GM12878 (cell line): ENCODE results near the gene GNPTAB. TPM values are rescaled to one million over a fixed set of nuclear protein-coding genes. Genes with fewer than 3 reads are reported as not detected.

ENCODE experiments used
- CREM ChIP-seq: IDR thresholded peaks from 2 replicates; pipeline ENCODE4 v1.6.1; 2014; ENCODE audit warnings: antibody characterized with exemption, low read depth
- CTCF ChIP-seq, 3 experiments: IDR thresholded peaks in 2 of 3; conservative IDR thresholded peaks in 1 of 3; 2 replicates each; pipeline ENCODE4 v1.5.1; 2011; ENCODE audit warnings: low read depth in 3 of 3, low read length in 3 of 3, mild to moderate bottlenecking in 3 of 3, control low read depth in 2 of 3, moderate library complexity in 2 of 3, inconsistent platforms in 1 of 3, mixed read lengths in 1 of 3; ENCODE audit not compliant: control insufficient read depth in 2 of 3, insufficient read depth in 1 of 3; ENCODE audit errors: extremely low read depth in 1 of 3
- DPF2 ChIP-seq: fragments of 450-650 bp; IDR thresholded peaks from 2 replicates; pipeline ENCODE4 v1.6.1; 2017; ENCODE audit warnings: mild to moderate bottlenecking
- ETV6 ChIP-seq, 2 experiments: fragments of 450-650 bp in 1 of 2; IDR thresholded peaks in 1 of 2; conservative IDR thresholded peaks in 1 of 2; 2 replicates each; pipeline ENCODE4 v1.6.1; 2014; ENCODE audit warnings: antibody characterized with exemption in 1 of 2, borderline replicate concordance in 1 of 2, low read depth in 1 of 2, mild to moderate bottlenecking in 1 of 2, moderate library complexity in 1 of 2
- GABPA ChIP-seq: IDR thresholded peaks from 2 replicates; pipeline ENCODE4 v1.6.1; 2014; ENCODE audit warnings: antibody characterized with exemption, low read depth, mild to moderate bottlenecking, inconsistent platforms
- HDAC6 ChIP-seq: fragments of 200-600 bp; sonication (generic); IDR thresholded peaks from one replicate; pipeline ENCODE4 v1.8.0; 2017; ENCODE audit warnings: antibody characterized with exemption; ENCODE audit not compliant: unreplicated experiment
- IKZF1 ChIP-seq: fragments of 450-650 bp; conservative IDR thresholded peaks from 2 replicates; pipeline ENCODE4 v1.6.1; 2017; ENCODE audit warnings: antibody characterized with exemption, mild to moderate bottlenecking
- JUNB ChIP-seq: IDR thresholded peaks from 2 replicates; pipeline ENCODE4 v1.6.1; 2016; ENCODE audit warnings: antibody characterized with exemption, mild to moderate bottlenecking
- MTA2 ChIP-seq: fragments of 450-650 bp; IDR thresholded peaks from 2 replicates; pipeline ENCODE4 v1.6.1; 2016; ENCODE audit warnings: low read depth, mild to moderate bottlenecking, moderate library complexity
- MYB ChIP-seq: fragments of 150-350 bp; IDR thresholded peaks from 2 replicates; pipeline ENCODE4 v1.6.1; 2014; ENCODE audit warnings: mild to moderate bottlenecking, low read depth, low read length, borderline replicate concordance
- NFXL1 ChIP-seq: fragments of 450-650 bp; IDR thresholded peaks from 2 replicates; pipeline ENCODE4 v1.6.1; 2017; ENCODE audit warnings: antibody characterized with exemption, mild to moderate bottlenecking, borderline replicate concordance
- NFYB ChIP-seq: IDR thresholded peaks from 2 replicates; pipeline ENCODE4 v1.6.1; 2011; ENCODE audit warnings: low read depth, mild to moderate bottlenecking, low read length, improper control_type of control experiment, moderate library complexity; ENCODE audit not compliant: insufficient read depth
- NRF1 ChIP-seq: conservative IDR thresholded peaks from 2 replicates; pipeline ENCODE4 v1.6.1; 2011; ENCODE audit warnings: mild to moderate bottlenecking, low read depth, low read length, improper control_type of control experiment
- PAX5 ChIP-seq: IDR thresholded peaks from 2 replicates; pipeline ENCODE4 v1.6.1; 2011; ENCODE audit warnings: low read depth, low read length, borderline replicate concordance
- SPI1 ChIP-seq: IDR thresholded peaks from 2 replicates; pipeline ENCODE4 v1.6.1; 2011; ENCODE audit warnings: low read depth, mild to moderate bottlenecking, low read length, moderate library complexity, borderline replicate concordance; ENCODE audit not compliant: insufficient read depth
- SREBF1 ChIP-seq: IDR thresholded peaks from 2 replicates; pipeline ENCODE4 v1.6.1; 2012; ENCODE audit warnings: mild to moderate bottlenecking, low read length
- TBL1XR1 ChIP-seq: IDR thresholded peaks from 2 replicates; pipeline ENCODE4 v1.6.1; 2012; ENCODE audit warnings: low read depth, low read length, improper control_type of control experiment
- TCF7 ChIP-seq: IDR thresholded peaks from 2 replicates; pipeline ENCODE4 v1.6.1; 2014; ENCODE audit warnings: antibody characterized with exemption, borderline replicate concordance
- YY1 ChIP-seq: IDR thresholded peaks from 2 replicates; pipeline ENCODE4 v1.6.1; 2011; ENCODE audit warnings: low read depth, mild to moderate bottlenecking, low read length
- ZBTB4 ChIP-seq: fragments of 450-650 bp; formaldehyde crosslinking; IDR thresholded peaks from 2 replicates; pipeline ENCODE4 v1.4.0; 2022; ENCODE audit warnings: mild to moderate bottlenecking, moderate library complexity
- ZNF687 ChIP-seq: fragments of 450-650 bp; IDR thresholded peaks from 2 replicates; pipeline ENCODE4 v1.6.1; 2017; ENCODE audit warnings: mild to moderate bottlenecking, moderate library complexity
- polyA plus RNA-seq, 11 experiments: library from polyadenylated mRNA; depleted of rRNA in 4 of 11; unstranded in 6 of 11; stranded (reverse) in 5 of 11; fragments of >200 nt; fragmentation: Nextera tagmentation in 4 of 11; fragmentation: Illumina TruSeq in 1 of 11; extraction: Ambion mirVana in 4 of 11; extraction: Trizol in 1 of 11; gene quantifications; 1 replicate in 1 of 11; 2 replicates in 10 of 11; pipeline versions ENCODE4 v1.2.1 to v1.2.3, GENCODE V29; 2011 to 2016; ENCODE audit warnings: inconsistent platforms in 2 of 11, missing spikeins in 2 of 11, low read depth in 1 of 11
- total RNA-seq, 4 experiments: library from RNA; depleted of rRNA in 3 of 4; stranded (reverse); fragments of >200 nt in 3 of 4; fragmentation: Illumina TruSeq in 1 of 4; extraction: Trizol in 1 of 4; gene quantifications; 2 replicates each; pipeline versions ENCODE4 v1.2.1 to v1.2.3, GENCODE V29; 2013 to 2021

The GNPTAB gene
- total and polyA plus RNA-seq, 10 of the 15 experiments (the other 5 are each of a cell fraction or from before 2014, with no cell fraction given): 9.8 to 38.9 (median 35.3) TPM

GRCh38 chr12:101850199-101850598 is 19.4 kb upstream of the GNPTAB start (continued):
- TF ChIP-seq ZBTB4 (CRISPR knock-in tag): no peak
- no peak for TF ChIP-seq CTCF (IDR thresholded peaks at IDR 0.05 in 2 of 3, conservative IDR thresholded peaks at IDR 0.05 in 1 of 3; ENCODE audit: control insufficient read depth in 2 of 3, extremely low read depth in 1 of 3, insufficient read depth in 1 of 3, low read depth in 3 of 3, low read length in 3 of 3)
- 0 out of 2 replicates have a peak, but pooled peaks have one; percentile 21 for TF ChIP-seq GABPA
- no peak for TF ChIP-seq NFXL1
- TF ChIP-seq JUNB: peak; percentile 31; the same call in 1 of the 2 replicates
- no peak for TF ChIP-seq ZNF687
- peak in 1 of 2 experiments; percentile 12; a peak in 1 of 4 replicates for TF ChIP-seq ETV6 (conservative IDR thresholded peaks at IDR 0.05 in 1 of 2, IDR thresholded peaks at IDR 0.05 in 1 of 2; ENCODE audit: borderline replicate concordance in 1 of 2, low read depth in 1 of 2)
- TF ChIP-seq SREBF1: no peak
- no peak for TF ChIP-seq TCF7
- TF ChIP-seq HDAC6: no peak
- TF ChIP-seq MYB: no peak
- no peak; the same call in 1 of the 2 replicates for TF ChIP-seq IKZF1
- TF ChIP-seq NRF1: no peak
- peak; percentile 77 for TF ChIP-seq MTA2
- no peak for TF ChIP-seq YY1
- TF ChIP-seq TBL1XR1: no peak
- peak; percentile 32; the same call in 1 of the 2 replicates for TF ChIP-seq SPI1
- no peak for TF ChIP-seq PAX5
- TF ChIP-seq DPF2: 0 out of 2 replicates have a peak, but pooled peaks have one; percentile 15
- no peak for TF ChIP-seq NFYB
- 0 out of 2 replicates have a peak, but pooled peaks have one; percentile 7 for TF ChIP-seq CREM
- TF ChIP-seq, all 136 proteins: peak for 13
